ENCODE data around the gene STK35. TPM values are rescaled to one million over a fixed set of nuclear protein-coding genes. Genes with fewer than 3 reads are reported as not detected.

STK35 gene
- total and polyA plus RNA-seq, 2 experiments from 2014 or later = 14.2 to 59.7 TPM

DNA sequence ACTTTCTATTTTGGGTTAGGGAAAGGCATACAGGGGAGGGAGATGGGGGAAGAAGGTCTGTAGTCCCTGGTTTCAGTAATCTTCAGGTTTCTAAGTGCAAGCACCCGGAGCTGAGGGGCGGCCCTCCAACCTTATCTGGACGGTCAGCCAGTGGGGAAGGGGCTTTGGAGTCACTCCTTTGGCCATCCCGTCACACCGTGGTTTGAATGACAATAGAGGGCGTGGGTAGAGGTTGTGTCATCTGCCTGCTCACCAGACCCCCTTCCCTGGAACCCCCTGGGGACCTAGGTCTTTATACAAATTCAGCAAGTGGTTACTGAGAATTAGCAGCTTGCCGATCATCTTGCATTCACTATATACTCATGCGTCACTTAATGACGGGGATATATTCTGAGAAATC is 29.1 kb downstream of the STK35 start (continued):
- TF ChIP-seq, protein P1, sequence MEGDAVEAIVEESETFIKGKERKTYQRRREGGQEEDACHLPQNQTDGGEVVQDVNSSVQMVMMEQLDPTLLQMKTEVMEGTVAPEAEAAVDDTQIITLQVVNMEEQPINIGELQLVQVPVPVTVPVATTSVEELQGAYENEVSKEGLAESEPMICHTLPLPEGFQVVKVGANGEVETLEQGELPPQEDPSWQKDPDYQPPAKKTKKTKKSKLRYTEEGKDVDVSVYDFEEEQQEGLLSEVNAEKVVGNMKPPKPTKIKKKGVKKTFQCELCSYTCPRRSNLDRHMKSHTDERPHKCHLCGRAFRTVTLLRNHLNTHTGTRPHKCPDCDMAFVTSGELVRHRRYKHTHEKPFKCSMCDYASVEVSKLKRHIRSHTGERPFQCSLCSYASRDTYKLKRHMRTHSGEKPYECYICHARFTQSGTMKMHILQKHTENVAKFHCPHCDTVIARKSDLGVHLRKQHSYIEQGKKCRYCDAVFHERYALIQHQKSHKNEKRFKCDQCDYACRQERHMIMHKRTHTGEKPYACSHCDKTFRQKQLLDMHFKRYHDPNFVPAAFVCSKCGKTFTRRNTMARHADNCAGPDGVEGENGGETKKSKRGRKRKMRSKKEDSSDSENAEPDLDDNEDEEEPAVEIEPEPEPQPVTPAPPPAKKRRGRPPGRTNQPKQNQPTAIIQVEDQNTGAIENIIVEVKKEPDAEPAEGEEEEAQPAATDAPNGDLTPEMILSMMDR (conservative IDR thresholded peaks at IDR 0.05; ENCODE audit: low read depth in 2 of 2) = no peak
- TF ChIP-seq ZNF331 (CRISPR knock-in tag; IDR thresholded peaks at IDR 0.05; ENCODE audit: low read depth) (no peak), ZNF114 (CRISPR knock-in tag; IDR thresholded peaks at IDR 0.05) (no peak), NANOG (IDR thresholded peaks at IDR 0.05; ENCODE audit: borderline replicate concordance) (no peak), POLR2AphosphoS5 (IDR thresholded peaks at IDR 0.05; ENCODE audit: low read depth) (no peak)

DNA sequence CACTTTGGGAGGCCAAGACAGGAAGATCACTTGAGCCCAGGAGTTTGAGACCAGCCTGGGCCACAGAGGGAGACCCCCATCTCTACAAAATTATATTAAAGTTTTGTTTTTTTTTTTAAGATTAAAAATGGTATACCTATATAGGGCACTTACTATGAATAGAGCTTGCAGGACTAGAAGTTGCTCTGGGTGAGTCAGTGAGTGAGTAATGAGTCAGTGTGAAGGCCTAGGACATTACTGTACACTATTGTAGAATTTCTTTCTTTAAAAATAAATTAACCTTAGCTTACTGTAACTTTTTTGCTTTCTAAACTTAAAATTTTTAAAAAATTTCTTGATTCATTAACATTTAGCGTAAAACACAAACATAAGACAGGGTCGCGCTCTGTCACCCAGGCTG is 29.7 kb downstream of the STK35 start:
- Histone ChIP-seq H3K4me2 (no peak overlapping the region), H3K27me3 (ENCODE audit: insufficient read depth) (no peaks in the 10 kb centered on the region), H3F3A (replicated peaks; ENCODE audit: low read depth) (no peaks in the 10 kb centered on the region), H2AFZ (no peak overlapping the region), H3K9me2 (ENCODE audit: insufficient read depth) (no peaks in the 10 kb centered on the region), H4K20me1 (replicated peaks; ENCODE audit: insufficient read depth) (peaks cover 60% of the 10 kb centered on the region), H3K4me3 (no peak overlapping the region), H3K79me2 (replicated peaks; ENCODE audit: insufficient read depth) (peaks cover 93% of the 10 kb centered on the region), H3K27ac (ENCODE audit: low read depth) (no peak overlapping the region), H3K4me1 (ENCODE audit: insufficient read depth) (peaks cover 19% of the 10 kb centered on the region), H3K36me3 (ENCODE audit: insufficient read depth) (no peaks in the 10 kb centered on the region)
- no peak overlapping the region for H3K4me3 Mint-ChIP-seq
- no peaks in the 10 kb centered on the region for H3K36me3 Mint-ChIP-seq (ENCODE audit: low read depth)
- no peaks in the 10 kb centered on the region for H3K9me3 Mint-ChIP-seq
- peaks cover 42% of the 10 kb centered on the region for H3K4me1 Mint-ChIP-seq
- no peak overlapping the region for H3K27ac Mint-ChIP-seq
- no peak for DNase-seq (ENCODE audit: low spot score)
- no peak for ATAC-seq
- peaks cover 8% of the 10 kb centered on the region for H3K27me3 Mint-ChIP-seq (ENCODE audit: insufficient read depth, low read depth, poor library complexity)
- TF ChIP-seq JUNB (IDR thresholded peaks at IDR 0.05; ENCODE audit: unreplicated experiment) = no peak
- TF ChIP-seq, protein P2, sequence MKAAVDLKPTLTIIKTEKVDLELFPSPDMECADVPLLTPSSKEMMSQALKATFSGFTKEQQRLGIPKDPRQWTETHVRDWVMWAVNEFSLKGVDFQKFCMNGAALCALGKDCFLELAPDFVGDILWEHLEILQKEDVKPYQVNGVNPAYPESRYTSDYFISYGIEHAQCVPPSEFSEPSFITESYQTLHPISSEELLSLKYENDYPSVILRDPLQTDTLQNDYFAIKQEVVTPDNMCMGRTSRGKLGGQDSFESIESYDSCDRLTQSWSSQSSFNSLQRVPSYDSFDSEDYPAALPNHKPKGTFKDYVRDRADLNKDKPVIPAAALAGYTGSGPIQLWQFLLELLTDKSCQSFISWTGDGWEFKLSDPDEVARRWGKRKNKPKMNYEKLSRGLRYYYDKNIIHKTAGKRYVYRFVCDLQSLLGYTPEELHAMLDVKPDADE (IDR thresholded peaks at IDR 0.05) = no peak
- TF ChIP-seq, protein P1 (conservative IDR thresholded peaks at IDR 0.05; ENCODE audit: low read depth in 2 of 2) = no peak
- TF ChIP-seq ZNF331 (CRISPR knock-in tag; IDR thresholded peaks at IDR 0.05; ENCODE audit: low read depth) = no peak
- no peak for TF ChIP-seq POLR2AphosphoS5 (IDR thresholded peaks at IDR 0.05; ENCODE audit: low read depth)
- TF ChIP-seq EZH2 (IDR thresholded peaks at IDR 0.05; ENCODE audit: low read depth, unreplicated experiment) = no peak
- TF ChIP-seq ZNF114 (CRISPR knock-in tag; IDR thresholded peaks at IDR 0.05) = no peak
- TF ChIP-seq STAT1 (IDR thresholded peaks at IDR 0.05; ENCODE audit: unreplicated experiment) = no peak
- TF ChIP-seq, protein P3, sequence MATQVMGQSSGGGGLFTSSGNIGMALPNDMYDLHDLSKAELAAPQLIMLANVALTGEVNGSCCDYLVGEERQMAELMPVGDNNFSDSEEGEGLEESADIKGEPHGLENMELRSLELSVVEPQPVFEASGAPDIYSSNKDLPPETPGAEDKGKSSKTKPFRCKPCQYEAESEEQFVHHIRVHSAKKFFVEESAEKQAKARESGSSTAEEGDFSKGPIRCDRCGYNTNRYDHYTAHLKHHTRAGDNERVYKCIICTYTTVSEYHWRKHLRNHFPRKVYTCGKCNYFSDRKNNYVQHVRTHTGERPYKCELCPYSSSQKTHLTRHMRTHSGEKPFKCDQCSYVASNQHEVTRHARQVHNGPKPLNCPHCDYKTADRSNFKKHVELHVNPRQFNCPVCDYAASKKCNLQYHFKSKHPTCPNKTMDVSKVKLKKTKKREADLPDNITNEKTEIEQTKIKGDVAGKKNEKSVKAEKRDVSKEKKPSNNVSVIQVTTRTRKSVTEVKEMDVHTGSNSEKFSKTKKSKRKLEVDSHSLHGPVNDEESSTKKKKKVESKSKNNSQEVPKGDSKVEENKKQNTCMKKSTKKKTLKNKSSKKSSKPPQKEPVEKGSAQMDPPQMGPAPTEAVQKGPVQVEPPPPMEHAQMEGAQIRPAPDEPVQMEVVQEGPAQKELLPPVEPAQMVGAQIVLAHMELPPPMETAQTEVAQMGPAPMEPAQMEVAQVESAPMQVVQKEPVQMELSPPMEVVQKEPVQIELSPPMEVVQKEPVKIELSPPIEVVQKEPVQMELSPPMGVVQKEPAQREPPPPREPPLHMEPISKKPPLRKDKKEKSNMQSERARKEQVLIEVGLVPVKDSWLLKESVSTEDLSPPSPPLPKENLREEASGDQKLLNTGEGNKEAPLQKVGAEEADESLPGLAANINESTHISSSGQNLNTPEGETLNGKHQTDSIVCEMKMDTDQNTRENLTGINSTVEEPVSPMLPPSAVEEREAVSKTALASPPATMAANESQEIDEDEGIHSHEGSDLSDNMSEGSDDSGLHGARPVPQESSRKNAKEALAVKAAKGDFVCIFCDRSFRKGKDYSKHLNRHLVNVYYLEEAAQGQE (IDR thresholded peaks at IDR 0.05; ENCODE audit: unreplicated experiment) = no peak
